Measurements from ENCODE around the gene OR2A14.

The OR2A14 gene, protein sequence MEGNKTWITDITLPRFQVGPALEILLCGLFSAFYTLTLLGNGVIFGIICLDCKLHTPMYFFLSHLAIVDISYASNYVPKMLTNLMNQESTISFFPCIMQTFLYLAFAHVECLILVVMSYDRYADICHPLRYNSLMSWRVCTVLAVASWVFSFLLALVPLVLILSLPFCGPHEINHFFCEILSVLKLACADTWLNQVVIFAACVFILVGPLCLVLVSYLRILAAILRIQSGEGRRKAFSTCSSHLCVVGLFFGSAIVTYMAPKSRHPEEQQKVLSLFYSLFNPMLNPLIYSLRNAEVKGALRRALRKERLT

DNA sequence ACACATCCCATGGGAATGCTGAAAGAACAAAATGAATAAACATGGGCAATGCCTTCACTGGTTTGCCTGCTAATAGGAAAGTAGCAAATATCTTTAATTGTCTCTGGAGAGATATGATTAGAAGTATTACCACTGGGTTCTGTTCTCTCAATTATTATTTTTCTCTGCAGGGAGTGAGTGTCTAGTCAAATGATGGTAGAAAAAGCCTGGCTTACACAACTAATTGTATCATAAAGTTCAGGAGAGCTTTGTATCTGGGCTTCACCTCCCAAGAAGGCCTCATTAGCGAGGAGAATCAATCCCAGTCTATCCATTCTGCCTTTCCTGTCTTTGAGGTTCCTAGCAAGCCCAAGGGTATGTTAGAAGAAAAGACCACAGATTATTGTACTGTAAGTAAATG lies at the start of gene OR2A14:
OR2A14 (plus strand) TSS at position 301 of the 400 bp plus-strand sequence. CDS start 5,937 bp downstream, outside the sequence.
- no peak for DNase-seq (ENCODE audit: extremely low read depth, low read depth)
- TF ChIP-seq, protein P1, sequence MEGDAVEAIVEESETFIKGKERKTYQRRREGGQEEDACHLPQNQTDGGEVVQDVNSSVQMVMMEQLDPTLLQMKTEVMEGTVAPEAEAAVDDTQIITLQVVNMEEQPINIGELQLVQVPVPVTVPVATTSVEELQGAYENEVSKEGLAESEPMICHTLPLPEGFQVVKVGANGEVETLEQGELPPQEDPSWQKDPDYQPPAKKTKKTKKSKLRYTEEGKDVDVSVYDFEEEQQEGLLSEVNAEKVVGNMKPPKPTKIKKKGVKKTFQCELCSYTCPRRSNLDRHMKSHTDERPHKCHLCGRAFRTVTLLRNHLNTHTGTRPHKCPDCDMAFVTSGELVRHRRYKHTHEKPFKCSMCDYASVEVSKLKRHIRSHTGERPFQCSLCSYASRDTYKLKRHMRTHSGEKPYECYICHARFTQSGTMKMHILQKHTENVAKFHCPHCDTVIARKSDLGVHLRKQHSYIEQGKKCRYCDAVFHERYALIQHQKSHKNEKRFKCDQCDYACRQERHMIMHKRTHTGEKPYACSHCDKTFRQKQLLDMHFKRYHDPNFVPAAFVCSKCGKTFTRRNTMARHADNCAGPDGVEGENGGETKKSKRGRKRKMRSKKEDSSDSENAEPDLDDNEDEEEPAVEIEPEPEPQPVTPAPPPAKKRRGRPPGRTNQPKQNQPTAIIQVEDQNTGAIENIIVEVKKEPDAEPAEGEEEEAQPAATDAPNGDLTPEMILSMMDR (IDR thresholded peaks at IDR 0.05; ENCODE audit: low read depth, low read length), result no peak

DNA sequence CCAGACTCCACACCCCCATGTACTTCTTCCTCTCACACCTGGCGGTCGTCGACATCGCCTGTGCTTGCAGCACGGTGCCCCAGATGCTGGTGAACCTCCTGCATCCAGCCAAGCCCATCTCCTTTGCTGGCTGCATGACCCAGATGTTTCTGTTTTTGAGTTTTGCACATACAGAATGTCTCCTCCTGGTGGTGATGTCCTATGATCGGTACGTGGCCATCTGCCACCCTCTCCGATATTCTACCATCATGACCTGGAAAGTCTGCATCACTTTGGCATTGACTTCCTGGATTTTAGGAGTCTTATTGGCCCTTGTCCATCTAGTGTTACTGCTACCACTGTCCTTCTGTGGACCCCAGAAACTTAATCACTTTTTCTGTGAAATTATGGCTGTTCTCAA lies 48.6 kb upstream of the OR2A14 start:
- no peak for DNase-seq (ENCODE audit: extremely low read depth, low read depth)
- TF ChIP-seq, protein P1 (IDR thresholded peaks at IDR 0.05; ENCODE audit: low read depth, low read length), result no peak

DNA sequence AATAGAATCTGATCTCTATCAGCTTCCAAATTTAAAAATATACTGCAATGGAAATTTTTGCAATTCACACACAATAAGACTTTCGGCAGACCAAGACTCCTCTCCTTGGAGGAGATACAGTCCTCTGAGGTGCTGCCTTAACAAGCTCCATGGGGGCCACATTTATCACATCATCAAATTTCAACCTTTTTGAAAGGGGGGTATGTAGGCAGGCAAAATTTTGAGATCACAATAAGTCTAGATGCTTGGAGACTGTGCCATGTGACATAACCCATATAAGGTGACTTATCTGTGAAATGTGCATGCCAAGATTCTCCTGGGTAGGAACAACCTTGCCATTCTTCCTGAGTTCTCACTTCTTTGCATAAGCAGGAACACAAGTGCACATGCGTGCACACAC lies 37.0 kb upstream of the OR2A14 start, which contains the start of gene OR2A12:
OR2A12 (plus strand) TSS at position 301 of the 400 bp plus-strand sequence. CDS start 8,830 bp downstream, outside the sequence.
- TF ChIP-seq, protein P1 (IDR thresholded peaks at IDR 0.05; ENCODE audit: low read depth, low read length), result no peak
- no peak for DNase-seq (ENCODE audit: extremely low read depth, low read depth)

DNA sequence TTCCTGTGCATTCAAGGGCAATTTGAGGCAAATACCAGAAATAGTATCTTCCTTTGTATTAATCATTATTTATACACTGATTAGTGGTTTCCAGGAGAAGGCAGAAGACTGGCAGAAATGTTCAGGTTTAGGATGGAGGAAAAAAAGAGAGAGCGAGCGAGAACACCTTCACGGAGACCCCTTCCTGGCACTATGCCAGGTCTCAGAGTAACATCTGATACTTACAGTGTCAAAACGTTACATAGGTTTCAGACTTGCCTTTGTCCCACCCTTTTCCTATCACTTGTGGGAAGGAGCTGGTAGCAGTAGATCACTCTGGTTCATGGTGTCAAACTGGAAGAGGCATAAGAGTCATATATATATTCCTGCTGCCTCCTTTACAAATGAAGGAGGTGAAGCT lies 36.2 kb upstream of the OR2A14 start:
- no peak for DNase-seq (ENCODE audit: extremely low read depth, low read depth)
- TF ChIP-seq, protein P1 (IDR thresholded peaks at IDR 0.05; ENCODE audit: low read depth, low read length), result no peak

DNA sequence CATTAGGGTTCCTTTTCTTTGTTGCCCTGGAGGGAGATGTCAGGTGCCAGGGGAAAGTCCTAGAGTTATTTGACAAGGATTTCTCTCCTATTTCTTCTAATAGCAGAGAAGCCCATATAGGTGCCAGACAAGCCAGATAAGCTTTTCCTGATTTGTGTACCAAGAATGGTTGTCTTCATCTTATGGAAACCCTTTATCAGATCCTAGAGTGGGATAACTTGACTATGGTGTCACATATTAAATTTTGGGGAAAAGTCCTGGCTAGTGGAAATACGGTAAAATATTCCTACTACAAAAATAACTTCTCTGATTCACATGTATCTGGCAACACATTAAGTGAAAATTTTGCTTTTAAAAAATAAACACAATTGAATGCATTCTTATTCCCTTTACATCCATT lies 35.7 kb upstream of the OR2A14 start:
- no peak for DNase-seq (ENCODE audit: extremely low read depth, low read depth)

DNA sequence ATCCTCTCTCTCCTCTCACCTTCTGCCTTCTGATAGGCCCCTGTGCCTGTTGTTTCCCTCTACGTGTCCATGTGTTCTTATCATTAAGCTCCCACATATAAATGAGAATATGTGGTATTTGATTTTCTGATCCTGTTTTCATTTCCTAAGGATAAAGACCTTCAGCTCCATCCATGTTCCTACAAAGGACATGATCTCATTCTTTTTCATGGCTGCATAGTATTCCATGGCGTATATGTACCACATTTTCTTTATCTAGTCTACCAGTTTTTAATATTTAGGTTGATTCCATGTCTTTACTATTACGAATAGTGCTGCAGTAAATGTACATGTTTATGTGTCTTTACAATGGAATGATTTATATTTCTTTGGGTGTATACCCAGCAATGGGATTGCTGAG lies 32.3 kb upstream of the OR2A14 start:
- TF ChIP-seq, protein P1 (IDR thresholded peaks at IDR 0.05; ENCODE audit: low read depth, low read length), result no peak
- DNase-seq (ENCODE audit: extremely low read depth, low read depth), result no peak

More for the DNA sequence above, 35.7 kb upstream of the OR2A14 start:
- TF ChIP-seq, protein P1 (IDR thresholded peaks at IDR 0.05; ENCODE audit: low read depth, low read length), result no peak

DNA sequence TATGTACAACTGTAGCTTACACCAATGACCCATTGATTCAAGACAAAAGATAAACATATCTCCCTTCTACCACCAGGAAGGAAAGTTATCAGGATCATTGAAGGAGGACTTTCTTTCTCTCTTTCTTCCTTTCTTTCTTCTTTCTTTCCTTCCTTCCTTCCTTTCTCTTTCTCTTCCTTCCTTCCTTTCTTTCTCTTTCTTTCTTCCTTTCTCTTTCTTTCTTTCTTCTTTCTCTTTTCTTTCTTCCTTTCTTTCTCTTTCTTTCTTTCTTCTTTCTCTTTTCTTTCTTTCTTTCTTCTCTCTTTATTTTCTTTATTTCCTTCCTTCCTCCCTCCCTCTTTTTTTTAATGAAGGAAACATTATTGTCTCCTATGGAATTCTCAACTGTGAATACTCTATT lies 24.2 kb upstream of the OR2A14 start:
- no peak for DNase-seq (ENCODE audit: extremely low read depth, low read depth)
- TF ChIP-seq, protein P1 (IDR thresholded peaks at IDR 0.05; ENCODE audit: low read depth, low read length), result no peak
